ENCODE data around the gene NAAA.

The NAAA gene

GRCh38 chr4:75869100-75869499 lies 71.7 kb downstream of the NAAA start:
- no peak for TF ChIP-seq Cebpa-rat (IDR thresholded peaks at IDR 0.05)
- Histone ChIP-seq H3K36me3 (no peaks in the 10 kb centered on the region), H4K20me1 (no peaks in the 10 kb centered on the region)

DNA sequence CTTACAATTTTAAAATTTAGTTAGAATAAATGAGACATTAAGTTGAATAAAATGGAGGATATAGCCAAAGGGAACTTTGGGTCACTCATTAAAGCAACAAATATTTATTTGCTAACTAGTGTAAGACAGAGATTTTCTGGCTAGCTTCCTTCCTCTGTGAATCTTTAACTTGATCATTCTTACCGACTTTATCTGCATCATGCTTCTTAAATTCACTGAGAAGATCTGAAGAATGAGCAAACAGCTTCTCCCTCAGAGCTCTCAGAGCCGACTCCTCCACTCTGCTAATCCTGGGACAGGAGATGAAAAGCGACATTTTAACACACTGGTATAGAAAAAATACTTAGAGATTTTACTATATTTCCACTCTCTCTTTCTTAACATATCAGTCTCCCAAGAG lies 73.7 kb downstream of the NAAA start:
- Histone ChIP-seq H4K20me1 (no peaks in the 10 kb centered on the region), H3K9ac (no peak overlapping the region), H3K36me3 (no peaks in the 10 kb centered on the region), H3K4me1 (no peaks in the 10 kb centered on the region), H3K27me3 (no peaks in the 10 kb centered on the region), H3K9me3 (no peaks in the 10 kb centered on the region), H3K27ac (no peak overlapping the region), H3K4me3 (no peak overlapping the region), H3K4me2 (no peak overlapping the region)
- TF ChIP-seq Cebpa-rat (IDR thresholded peaks at IDR 0.05), result no peak

More at GRCh38 chr4:75869100-75869499, 71.7 kb downstream of the NAAA start:
- Histone ChIP-seq H3K4me1 (no peaks in the 10 kb centered on the region), H3K27ac (no peak overlapping the region), H3K27me3 (no peaks in the 10 kb centered on the region), H3K4me2 (no peak overlapping the region), H3K9ac (no peak overlapping the region), H3K9me3 (no peaks in the 10 kb centered on the region), H3K4me3 (no peak overlapping the region)

All from BLaER1 (cell line).